HepG2 (cell line): ENCODE measurements around the gene ELP5. TPM values are rescaled to one million over a fixed set of nuclear protein-coding genes. Genes with fewer than 3 reads are reported as not detected.

ENCODE experiments used
- ETV6 ChIP-seq: sonication (generic); formaldehyde crosslinking; conservative IDR thresholded peaks from 2 replicates; pipeline ENCODE4 v1.4.0; 2020; ENCODE audit warnings: missing genetic modification reagents
- IRX3 ChIP-seq: sonication (generic); formaldehyde crosslinking; IDR thresholded peaks from 2 replicates; pipeline ENCODE4 v1.8.1; 2023; ENCODE audit warnings: mild to moderate bottlenecking, low read depth, missing genetic modification reagents, borderline replicate concordance
- KLF6 ChIP-seq: IDR thresholded peaks from 2 replicates; pipeline ENCODE4 v1.8.0; 2016; ENCODE audit warnings: missing biosample characterization, missing genetic modification reagents
- MBNL3 ChIP-seq: fragments of 250-450 bp; sonication (Bioruptor Pico); conservative IDR thresholded peaks from 2 replicates; pipeline ENCODE4 v1.8.0; 2022; ENCODE audit warnings: mild to moderate bottlenecking, inconsistent platforms
- MZF1 ChIP-seq: sonication (generic); formaldehyde crosslinking; IDR thresholded peaks from 2 replicates; pipeline ENCODE4 v1.8.1; 2023; ENCODE audit warnings: mild to moderate bottlenecking, missing genetic modification reagents, borderline replicate concordance
- NFIC ChIP-seq: IDR thresholded peaks from 2 replicates; pipeline ENCODE4 v1.6.1; 2012; ENCODE audit warnings: mild to moderate bottlenecking, low read length, inconsistent platforms
- PHF8 ChIP-seq: sonication (generic); formaldehyde crosslinking; IDR thresholded peaks from 2 replicates; pipeline ENCODE4 v1.5.0; 2020; ENCODE audit warnings: missing genetic modification reagents
- PITX1 ChIP-seq: sonication (generic); formaldehyde crosslinking; IDR thresholded peaks from 2 replicates; pipeline ENCODE4 v1.5.1; 2020; ENCODE audit warnings: mild to moderate bottlenecking, missing genetic modification reagents
- PRDM4 ChIP-seq: sonication (generic); formaldehyde crosslinking; IDR thresholded peaks from 2 replicates; pipeline ENCODE4 v1.9.0; 2021; ENCODE audit warnings: missing genetic modification reagents, borderline replicate concordance
- RAD21 ChIP-seq: fragments of 450-650 bp; formaldehyde crosslinking; IDR thresholded peaks from 2 replicates; pipeline ENCODE4 v1.5.0; 2020; ENCODE audit warnings: mild to moderate bottlenecking
- RBM39 ChIP-seq: fragments of 200-400 bp; formaldehyde crosslinking; IDR thresholded peaks from one replicate; pipeline ENCODE4 v1.6.1; 2018; ENCODE audit warnings: antibody characterized with exemption, mild to moderate bottlenecking, low read depth, low read length; ENCODE audit not compliant: poor library complexity, severe bottlenecking
- RELA ChIP-seq: sonication (generic); formaldehyde crosslinking; IDR thresholded peaks from 2 replicates; pipeline ENCODE4 v1.4.0; 2020; ENCODE audit warnings: missing genetic modification reagents
- SALL1 ChIP-seq: sonication (generic); formaldehyde crosslinking; IDR thresholded peaks from 2 replicates; pipeline ENCODE4 v1.8.0; 2022; ENCODE audit warnings: mild to moderate bottlenecking, missing genetic modification reagents
- SRF ChIP-seq: IDR thresholded peaks from 2 replicates; pipeline ENCODE4 v1.6.1; 2011; ENCODE audit warnings: mild to moderate bottlenecking, low read depth, low read length, moderate library complexity
- TAF1 ChIP-seq: sonication (generic); formaldehyde crosslinking; IDR thresholded peaks from 2 replicates; pipeline ENCODE4 v1.4.0; 2020; ENCODE audit warnings: missing genetic modification reagents
- UBTF ChIP-seq: sonication (generic); formaldehyde crosslinking; IDR thresholded peaks from 2 replicates; pipeline ENCODE4 v1.4.0; 2020; ENCODE audit warnings: mild to moderate bottlenecking, missing genetic modification reagents
- YEATS4 ChIP-seq: sonication (generic); formaldehyde crosslinking; IDR thresholded peaks from 2 replicates; pipeline ENCODE4 v1.4.0; 2020; ENCODE audit warnings: missing genetic modification reagents, borderline replicate concordance
- ZC3H13 ChIP-seq: sonication (generic); formaldehyde crosslinking; IDR thresholded peaks from 2 replicates; pipeline ENCODE4 v1.8.1; 2023; ENCODE audit warnings: mild to moderate bottlenecking, missing genetic modification reagents, moderate library complexity
- ZFP82 ChIP-seq: sonication (generic); formaldehyde crosslinking; IDR thresholded peaks from 2 replicates; pipeline ENCODE4 v1.5.1; 2020; ENCODE audit warnings: mild to moderate bottlenecking, missing genetic modification reagents, borderline replicate concordance
- ZNF101 ChIP-seq: sonication (generic); formaldehyde crosslinking; IDR thresholded peaks from 2 replicates; pipeline ENCODE4 v1.4.0; 2020; ENCODE audit warnings: mild to moderate bottlenecking, low read depth, missing genetic modification reagents, borderline replicate concordance
- ZNF143 ChIP-seq: sonication (generic); formaldehyde crosslinking; IDR thresholded peaks from 2 replicates; pipeline ENCODE4 v1.4.0; 2020; ENCODE audit warnings: missing genetic modification reagents
- ZNF235 ChIP-seq: sonication (generic); formaldehyde crosslinking; IDR thresholded peaks from 2 replicates; pipeline ENCODE4 v1.8.1; 2023; ENCODE audit warnings: mild to moderate bottlenecking, missing genetic modification reagents, borderline replicate concordance
- ZNF251 ChIP-seq: sonication (generic); formaldehyde crosslinking; IDR thresholded peaks from 2 replicates; pipeline ENCODE4 v1.9.0; 2021; ENCODE audit warnings: mild to moderate bottlenecking, missing genetic modification reagents
- ZNF274 ChIP-seq: sonication (generic); formaldehyde crosslinking; IDR thresholded peaks from 2 replicates; pipeline ENCODE4 v1.5.1; 2020; ENCODE audit warnings: mild to moderate bottlenecking, missing genetic modification reagents
- ZNF333 ChIP-seq: sonication (generic); formaldehyde crosslinking; IDR thresholded peaks from 2 replicates; pipeline ENCODE4 v1.4.0; 2020; ENCODE audit warnings: mild to moderate bottlenecking, missing genetic modification reagents, borderline replicate concordance
- ZNF772 ChIP-seq: sonication (generic); formaldehyde crosslinking; IDR thresholded peaks from 2 replicates; pipeline ENCODE4 v1.5.0; 2020; ENCODE audit warnings: mild to moderate bottlenecking, missing genetic modification reagents
- ZNF781 ChIP-seq: sonication (generic); formaldehyde crosslinking; IDR thresholded peaks from 2 replicates; pipeline ENCODE4 v1.5.1; 2020; ENCODE audit warnings: borderline replicate concordance, mild to moderate bottlenecking, missing genetic modification reagents; ENCODE audit errors: not compliant biosample characterization
- polyA plus RNA-seq, 8 experiments: library from polyadenylated mRNA; depleted of rRNA in 3 of 8; stranded (reverse) in 7 of 8; unstranded in 1 of 8; fragments of >200 nt; fragmentation: Illumina TruSeq in 4 of 8; extraction: Trizol in 4 of 8; gene quantifications; 2 replicates each; pipeline versions ENCODE4 v1.2.1 to v1.2.3, GENCODE V29; 2011 to 2016; ENCODE audit warnings: low read depth in 4 of 8, missing spikeins in 1 of 8, mixed read lengths in 1 of 8; ENCODE audit not compliant: insufficient read depth in 1 of 8
- total RNA-seq, 5 experiments: library from RNA; depleted of rRNA; stranded (reverse); fragments of >200 nt; fragmentation: Illumina TruSeq; extraction: Trizol; gene quantifications; 2 replicates each; pipeline ENCODE4 v1.2.3, GENCODE V29; 2016; ENCODE audit warnings: low read depth in 1 of 5

The ELP5 gene
- total and polyA plus RNA-seq, 2 of the 13 experiments (the other 11 are each of a cell fraction or from before 2014, with no cell fraction given) = 67.6 to 69.8 TPM

GRCh38 chr17:7219812-7220592 is 32.0 kb upstream of the ELP5 start, which contains the start of the genes ACADVL and DLG4 (continued):
- no peak for TF ChIP-seq PRDM4 (CRISPR knock-in tag)
- peak; percentile 32; the same call in 1 of the 2 replicates for TF ChIP-seq ZNF333 (CRISPR knock-in tag)
- no peak; the same call in 1 of the 2 replicates for TF ChIP-seq PITX1 (CRISPR knock-in tag)
- TF ChIP-seq KLF6 (CRISPR knock-in tag) = no peak
- 0 out of 2 replicates have a peak, but pooled peaks have one; percentile 70 for TF ChIP-seq ZNF235 (CRISPR knock-in tag)
- peak; percentile 64 for TF ChIP-seq SALL1 (CRISPR knock-in tag)
- TF ChIP-seq RBM39 = no peak
- TF ChIP-seq ZC3H13 (CRISPR knock-in tag) = peak; percentile 94
- peak; percentile 43; the same call in 1 of the 2 replicates for TF ChIP-seq ZNF772 (CRISPR knock-in tag)
- no peak for TF ChIP-seq YEATS4 (CRISPR knock-in tag)
- peak; percentile 88; the same call in 1 of the 2 replicates for TF ChIP-seq ZNF274
- TF ChIP-seq PHF8 (CRISPR knock-in tag) = peak; percentile 83
- TF ChIP-seq MBNL3 = no peak
- no peak for TF ChIP-seq RELA (CRISPR knock-in tag)
- TF ChIP-seq ZNF101 (CRISPR knock-in tag) = no peak
- peak; percentile 46; the same call in 1 of the 2 replicates for TF ChIP-seq RAD21 (CRISPR knock-in tag)
- TF ChIP-seq SRF = no peak
- TF ChIP-seq ZNF251 = no peak
- no peak for TF ChIP-seq ZNF781 (CRISPR knock-in tag)
- TF ChIP-seq TAF1 = peak; percentile 89
- peak; percentile 65 for TF ChIP-seq UBTF (CRISPR knock-in tag)
- TF ChIP-seq ZFP82 (CRISPR knock-in tag) = no peak
- no peak; the same call in 1 of the 2 replicates for TF ChIP-seq IRX3 (CRISPR knock-in tag)
- 0 out of 2 replicates have a peak, but pooled peaks have one; percentile 24 for TF ChIP-seq NFIC
- no peak for TF ChIP-seq MZF1
- peak; percentile 97 for TF ChIP-seq ZNF143 (CRISPR knock-in tag)
- TF ChIP-seq ETV6 (CRISPR knock-in tag) = peak; percentile 76; the same call in 1 of the 2 replicates
